ENCODE results near the gene UMODL1.

The UMODL1 gene

GRCh38 chr21:42059141-42059540 lies 12.0 kb upstream of the UMODL1 start:
- Histone ChIP-seq H3K27me3 (ENCODE audit: low read depth) (no peaks in the 10 kb centered on the region), H3K4me3 (no peak overlapping the region), H3K9me3 (no peaks in the 10 kb centered on the region), H3K4me1 (no peaks in the 10 kb centered on the region), H3K36me3 (replicated peaks) (no peaks in the 10 kb centered on the region)
- no peak for DNase-seq (ENCODE audit: low spot score in 2 of 2)
- in situ Hi-C loops (cut with MboI; ENCODE audit: low sequenced_read_pairs) = no loop called here

GRCh38 chr21:42059721-42060120 lies 11.4 kb upstream of the UMODL1 start:
- H3K27me3 ChIP-seq (ENCODE audit: low read depth) = no peaks in the 10 kb centered on the region; the same call in 1 of the 2 replicates
- no peaks in the 10 kb centered on the region for H3K9me3 ChIP-seq
- no peaks in the 10 kb centered on the region for H3K4me1 ChIP-seq
- in situ Hi-C loops (cut with MboI; ENCODE audit: low sequenced_read_pairs) = no loop called here
- H3K4me3 ChIP-seq = no peak overlapping the region
- DNase-seq (ENCODE audit: low spot score in 2 of 2) = no peak
- no peaks in the 10 kb centered on the region for H3K36me3 ChIP-seq (replicated peaks)

- H3K4me3 ChIP-seq = no peak overlapping the region
- no peaks in the 10 kb centered on the region for H3K4me1 ChIP-seq
- in situ Hi-C loops (cut with MboI; ENCODE audit: low sequenced_read_pairs) = no loop called here
- no peaks in the 10 kb centered on the region for H3K36me3 ChIP-seq (replicated peaks)
- no peaks in the 10 kb centered on the region; the same call in 1 of the 2 replicates for H3K27me3 ChIP-seq (ENCODE audit: low read depth)
- no peak for DNase-seq (ENCODE audit: low spot score in 2 of 2)
- H3K9me3 ChIP-seq = no peaks in the 10 kb centered on the region
Observed at GRCh38 chr21:42060166-42060565, 11.0 kb upstream of the UMODL1 start.

GRCh38 chr21:42061195-42061985 lies 9.7 kb upstream of the UMODL1 start:
- no peak for DNase-seq (ENCODE audit: low spot score in 2 of 2)
- no peaks in the 10 kb centered on the region for H3K9me3 ChIP-seq
- H3K36me3 ChIP-seq (replicated peaks) = no peaks in the 10 kb centered on the region
- no peak overlapping the region for H3K4me3 ChIP-seq
- in situ Hi-C loops (cut with MboI; ENCODE audit: low sequenced_read_pairs) = no loop called here
- H3K27me3 ChIP-seq (ENCODE audit: low read depth) = no peaks in the 10 kb centered on the region; the same call in 1 of the 2 replicates
- H3K4me1 ChIP-seq = no peaks in the 10 kb centered on the region

- Histone ChIP-seq H3K9me3 (no peaks in the 10 kb centered on the region), H3K4me3 (no peak overlapping the region), H3K27me3 (ENCODE audit: low read depth) (no peaks in the 10 kb centered on the region; the same call in 1 of the 2 replicates), H3K36me3 (replicated peaks) (no peaks in the 10 kb centered on the region), H3K4me1 (no peaks in the 10 kb centered on the region)
- no peak for DNase-seq (ENCODE audit: low spot score in 2 of 2)
- in situ Hi-C loops (cut with MboI; ENCODE audit: low sequenced_read_pairs) = no loop called here
Observed at GRCh38 chr21:42061986-42062235, 9.2 kb upstream of the UMODL1 start.

GRCh38 chr21:42062236-42063022 lies 8.7 kb upstream of the UMODL1 start:
- Histone ChIP-seq H3K27me3 (ENCODE audit: low read depth) (no peaks in the 10 kb centered on the region; the same call in 1 of the 2 replicates), H3K4me1 (no peaks in the 10 kb centered on the region), H3K36me3 (replicated peaks) (no peaks in the 10 kb centered on the region), H3K4me3 (no peak overlapping the region), H3K9me3 (no peaks in the 10 kb centered on the region)
- DNase-seq (ENCODE audit: low spot score in 2 of 2) = no peak
- in situ Hi-C loops (cut with MboI; ENCODE audit: low sequenced_read_pairs) = no loop called here

GRCh38 chr21:42063191-42063570 lies 7.9 kb upstream of the UMODL1 start:
- Histone ChIP-seq H3K27me3 (ENCODE audit: low read depth) (no peaks in the 10 kb centered on the region; the same call in 1 of the 2 replicates), H3K9me3 (no peaks in the 10 kb centered on the region), H3K4me3 (no peak overlapping the region), H3K4me1 (no peaks in the 10 kb centered on the region), H3K36me3 (replicated peaks) (no peaks in the 10 kb centered on the region)
- in situ Hi-C loops (cut with MboI; ENCODE audit: low sequenced_read_pairs) = no loop called here
- no peak for DNase-seq (ENCODE audit: low spot score in 2 of 2)

GRCh38 chr21:42063571-42064521 lies 7.3 kb upstream of the UMODL1 start:
- Histone ChIP-seq H3K9me3 (no peaks in the 10 kb centered on the region), H3K27me3 (ENCODE audit: low read depth) (no peaks in the 10 kb centered on the region; the same call in 1 of the 2 replicates), H3K4me3 (no peak overlapping the region), H3K4me1 (no peaks in the 10 kb centered on the region), H3K36me3 (replicated peaks) (no peaks in the 10 kb centered on the region)
- no peak for DNase-seq (ENCODE audit: low spot score in 2 of 2)
- in situ Hi-C loops (cut with MboI; ENCODE audit: low sequenced_read_pairs) = no loop called here

GRCh38 chr21:42066521-42066920 lies 4.6 kb upstream of the UMODL1 start:
- peaks cover 2% of the 10 kb centered on the region; the same call in 1 of the 2 replicates for H3K27me3 ChIP-seq (ENCODE audit: low read depth)
- H3K4me1 ChIP-seq = no peaks in the 10 kb centered on the region
- in situ Hi-C loops (cut with MboI; ENCODE audit: low sequenced_read_pairs) = no loop called here
- no peak overlapping the region for H3K4me3 ChIP-seq
- H3K9me3 ChIP-seq = no peaks in the 10 kb centered on the region
- H3K36me3 ChIP-seq (replicated peaks) = no peaks in the 10 kb centered on the region
- DNase-seq (ENCODE audit: low spot score in 2 of 2) = no peak

- H3K4me1 ChIP-seq = no peaks in the 10 kb centered on the region
- no peaks in the 10 kb centered on the region for H3K36me3 ChIP-seq (replicated peaks)
- H3K9me3 ChIP-seq = no peaks in the 10 kb centered on the region
- in situ Hi-C loops (cut with MboI; ENCODE audit: low sequenced_read_pairs) = no loop called here
- H3K27me3 ChIP-seq (ENCODE audit: low read depth) = peaks cover 2% of the 10 kb centered on the region; the same call in 1 of the 2 replicates
- H3K4me3 ChIP-seq = no peak overlapping the region
- no peak for DNase-seq (ENCODE audit: low spot score in 2 of 2)
Observed at GRCh38 chr21:42067531-42068255, 3.4 kb upstream of the UMODL1 start.

- DNase-seq (ENCODE audit: low spot score in 2 of 2) = no peak
- H3K4me1 ChIP-seq = no peaks in the 10 kb centered on the region
- H3K36me3 ChIP-seq (replicated peaks) = no peaks in the 10 kb centered on the region
- peaks cover 2% of the 10 kb centered on the region; the same call in 1 of the 2 replicates for H3K27me3 ChIP-seq (ENCODE audit: low read depth)
- H3K4me3 ChIP-seq = no peak overlapping the region
- in situ Hi-C loops (cut with MboI; ENCODE audit: low sequenced_read_pairs) = no loop called here
- H3K9me3 ChIP-seq = no peaks in the 10 kb centered on the region
Observed at GRCh38 chr21:42068256-42068545, 2.9 kb upstream of the UMODL1 start.

GRCh38 chr21:42068592-42068991 lies 2.5 kb upstream of the UMODL1 start:
- in situ Hi-C loops (cut with MboI; ENCODE audit: low sequenced_read_pairs) = no loop called here
- H3K4me1 ChIP-seq = no peaks in the 10 kb centered on the region
- H3K27me3 ChIP-seq (ENCODE audit: low read depth) = peaks cover 2% of the 10 kb centered on the region; the same call in 1 of the 2 replicates
- no peaks in the 10 kb centered on the region for H3K9me3 ChIP-seq
- no peak for DNase-seq (ENCODE audit: low spot score in 2 of 2)
- H3K4me3 ChIP-seq = no peak overlapping the region
- H3K36me3 ChIP-seq (replicated peaks) = no peaks in the 10 kb centered on the region

- H3K4me1 ChIP-seq = no peaks in the 10 kb centered on the region
- no peak for DNase-seq (ENCODE audit: low spot score in 2 of 2)
- no peaks in the 10 kb centered on the region for H3K36me3 ChIP-seq (replicated peaks)
- no peak overlapping the region for H3K4me3 ChIP-seq
- in situ Hi-C loops (cut with MboI; ENCODE audit: low sequenced_read_pairs) = no loop called here
- H3K27me3 ChIP-seq (ENCODE audit: low read depth) = peaks cover 2% of the 10 kb centered on the region; the same call in 1 of the 2 replicates
- H3K9me3 ChIP-seq = no peaks in the 10 kb centered on the region
Observed at GRCh38 chr21:42069327-42069726, 1.8 kb upstream of the UMODL1 start.
